GM12874 (cell line): ENCODE measurements around the gene KCNK4.

Experiments used
- CTCF ChIP-seq: IDR thresholded peaks from 2 replicates; pipeline ENCODE4 v1.5.1; 2011; ENCODE audit warnings: low read depth, mild to moderate bottlenecking, control low read depth, low read length, moderate library complexity; ENCODE audit not compliant: insufficient read depth

The KCNK4 gene

GRCh38 chr11:64268025-64268892 is 22.8 kb upstream of the KCNK4 start:
- no peak for TF ChIP-seq CTCF

GRCh38 chr11:64268893-64269539 is 22.1 kb upstream of the KCNK4 start:
- TF ChIP-seq CTCF = no peak

GRCh38 chr11:64269540-64270220 is 21.4 kb upstream of the KCNK4 start:
- 0 out of 2 replicates have a peak, but pooled peaks have one; percentile 0 for TF ChIP-seq CTCF

- no peak for TF ChIP-seq CTCF
Measured at GRCh38 chr11:64275031-64275800, 15.9 kb upstream of the KCNK4 start.

- no peak for TF ChIP-seq CTCF
Measured at GRCh38 chr11:64275841-64276240, 15.3 kb upstream of the KCNK4 start.

GRCh38 chr11:64276653-64277431 is 14.3 kb upstream of the KCNK4 start:
- TF ChIP-seq CTCF = no peak
